ENCODE results near the gene NR5A1.

GRCh38 chr9:124482431-124483031 is 24.7 kb downstream of the NR5A1 start:
- TF ChIP-seq, protein P1, sequence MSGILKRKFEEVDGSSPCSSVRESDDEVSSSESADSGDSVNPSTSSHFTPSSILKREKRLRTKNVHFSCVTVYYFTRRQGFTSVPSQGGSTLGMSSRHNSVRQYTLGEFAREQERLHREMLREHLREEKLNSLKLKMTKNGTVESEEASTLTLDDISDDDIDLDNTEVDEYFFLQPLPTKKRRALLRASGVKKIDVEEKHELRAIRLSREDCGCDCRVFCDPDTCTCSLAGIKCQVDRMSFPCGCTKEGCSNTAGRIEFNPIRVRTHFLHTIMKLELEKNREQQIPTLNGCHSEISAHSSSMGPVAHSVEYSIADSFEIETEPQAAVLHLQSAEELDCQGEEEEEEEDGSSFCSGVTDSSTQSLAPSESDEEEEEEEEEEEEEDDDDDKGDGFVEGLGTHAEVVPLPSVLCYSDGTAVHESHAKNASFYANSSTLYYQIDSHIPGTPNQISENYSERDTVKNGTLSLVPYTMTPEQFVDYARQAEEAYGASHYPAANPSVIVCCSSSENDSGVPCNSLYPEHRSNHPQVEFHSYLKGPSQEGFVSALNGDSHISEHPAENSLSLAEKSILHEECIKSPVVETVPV (CRISPR knock-in tag; IDR thresholded peaks at IDR 0.05), result no peak
- no peak for TF ChIP-seq PATZ1 (CRISPR knock-in tag; IDR thresholded peaks at IDR 0.05; ENCODE audit: borderline replicate concordance)
- no peak for TF ChIP-seq GLIS3 (CRISPR knock-in tag; IDR thresholded peaks at IDR 0.05)
- TF ChIP-seq ARNTL (CRISPR knock-in tag; IDR thresholded peaks at IDR 0.05; ENCODE audit: borderline replicate concordance, low read depth), result no peak
- no peak for TF ChIP-seq POU6F1 (CRISPR knock-in tag; IDR thresholded peaks at IDR 0.05; ENCODE audit: borderline replicate concordance, low read depth)
- no peak for TF ChIP-seq TOX (CRISPR knock-in tag; IDR thresholded peaks at IDR 0.05; ENCODE audit: borderline replicate concordance)
